EH (cell line): Measurements from ENCODE around the gene HGD.
"Not testable (repeated sequence)": the region's sequence is repeated elsewhere in the genome, so short reads cannot be mapped to it uniquely, and the experiment has no call there.

ENCODE experiments used
- DNase-seq: peaks from one replicate; pipeline ENCODE4 v3.0.0-alpha.2; 2015; ENCODE audit warnings: low read depth

HGD gene

DNA sequence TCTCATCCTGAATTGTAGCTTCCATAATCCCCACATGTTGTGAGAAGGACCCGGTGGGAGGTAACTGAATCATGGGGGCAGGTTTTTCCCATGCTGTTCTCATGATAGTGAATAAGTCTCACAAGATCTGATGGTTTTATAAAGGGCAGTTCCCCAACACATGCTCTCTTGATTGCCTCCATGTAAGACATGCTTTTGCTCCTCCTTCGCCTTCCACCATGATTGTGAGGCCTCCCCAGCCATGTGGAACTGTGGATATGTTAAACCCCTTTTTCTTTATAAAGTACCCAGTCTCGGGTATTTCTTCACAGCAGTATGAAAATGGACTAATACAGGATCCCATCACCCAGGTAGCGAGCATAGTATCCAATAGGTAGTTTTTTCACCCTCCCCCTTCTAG is 43.2 kb downstream of the HGD start:
- DNase-seq: not testable (repeated sequence)

- DNase-seq: no peak
Measured at GRCh38 chr3:120637851-120638559, 44.0 kb downstream of the HGD start.

- DNase-seq: no peak
Measured at GRCh38 chr3:120636795-120637401, 45.1 kb downstream of the HGD start.

DNA sequence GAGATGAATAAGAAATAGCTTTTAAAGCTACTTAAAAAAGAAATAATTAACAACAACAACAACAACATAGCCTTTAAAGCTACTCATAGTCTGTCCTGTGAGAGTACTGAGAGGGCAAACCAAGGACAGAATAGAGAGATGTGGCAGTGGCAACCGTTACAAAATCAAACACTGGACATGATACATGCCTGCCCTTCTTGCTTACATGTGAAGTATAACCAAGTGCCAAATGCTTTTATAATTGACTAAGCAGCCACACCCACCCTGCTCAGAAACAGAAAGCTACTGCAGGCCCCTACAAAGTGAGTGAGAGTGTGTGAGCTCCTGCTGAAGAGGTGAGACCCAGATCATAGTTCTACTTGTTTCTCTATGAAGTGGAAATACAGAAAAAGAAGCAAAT is 47.5 kb downstream of the HGD start:
- DNase-seq: no peak

DNA sequence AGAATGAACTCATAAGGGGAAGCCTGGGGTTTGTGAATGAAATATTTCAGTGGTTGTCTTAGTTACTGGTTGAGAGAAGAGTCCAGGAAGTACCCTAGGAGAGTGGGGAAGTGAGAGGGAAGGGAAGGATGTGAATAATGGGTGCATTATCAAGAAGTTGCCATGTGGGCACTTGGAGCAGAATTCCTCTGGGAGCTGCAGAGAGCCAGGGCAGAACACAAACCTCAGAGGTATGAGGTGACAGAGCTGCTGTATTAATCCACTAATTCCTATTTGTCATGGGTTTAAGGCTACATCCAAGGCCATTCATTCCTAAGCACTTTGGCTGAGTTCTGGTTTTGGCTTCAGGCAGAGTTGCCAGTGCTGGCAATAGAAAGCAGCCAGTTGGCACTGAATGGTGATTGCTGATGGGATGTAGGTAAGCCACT is 56.9 kb downstream of the HGD start:
- DNase-seq: peak; percentile 32

- no peak for DNase-seq
Measured at GRCh38 chr3:120623727-120624093, 58.3 kb downstream of the HGD start.

- peak; percentile 91 for DNase-seq
Measured at GRCh38 chr3:120622870-120623726, 58.9 kb downstream of the HGD start.

GRCh38 chr3:120622457-120622856 is 59.6 kb downstream of the HGD start:
- DNase-seq: no peak

- not testable (repeated sequence) for DNase-seq
Measured at GRCh38 chr3:120616745-120617144, 65.3 kb downstream of the HGD start.

GRCh38 chr3:120615847-120616609 is 66.0 kb downstream of the HGD start:
- peak; percentile 98 for DNase-seq

DNA sequence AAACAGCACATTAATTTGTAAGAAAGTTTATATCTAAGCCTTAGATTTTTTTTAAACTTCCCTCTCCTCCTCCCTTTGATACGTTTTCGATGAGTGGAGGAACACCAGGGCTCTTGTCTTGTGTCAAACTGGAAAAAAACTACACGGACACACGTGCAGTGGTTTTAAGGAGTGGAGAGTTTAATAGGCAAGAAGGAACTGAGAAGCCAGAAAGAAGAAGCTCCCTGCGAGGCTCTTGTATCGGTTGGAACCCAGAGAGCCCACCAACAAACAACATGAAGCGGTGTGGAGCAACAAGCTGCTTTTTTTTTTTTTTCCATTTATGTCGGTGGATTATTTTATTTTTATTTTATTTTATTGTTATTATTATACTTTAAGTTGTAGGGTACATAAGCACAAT is 67.3 kb downstream of the HGD start:
- no peak for DNase-seq

- DNase-seq: no peak
Measured at GRCh38 chr3:120608506-120608905, 73.5 kb downstream of the HGD start.

DNA sequence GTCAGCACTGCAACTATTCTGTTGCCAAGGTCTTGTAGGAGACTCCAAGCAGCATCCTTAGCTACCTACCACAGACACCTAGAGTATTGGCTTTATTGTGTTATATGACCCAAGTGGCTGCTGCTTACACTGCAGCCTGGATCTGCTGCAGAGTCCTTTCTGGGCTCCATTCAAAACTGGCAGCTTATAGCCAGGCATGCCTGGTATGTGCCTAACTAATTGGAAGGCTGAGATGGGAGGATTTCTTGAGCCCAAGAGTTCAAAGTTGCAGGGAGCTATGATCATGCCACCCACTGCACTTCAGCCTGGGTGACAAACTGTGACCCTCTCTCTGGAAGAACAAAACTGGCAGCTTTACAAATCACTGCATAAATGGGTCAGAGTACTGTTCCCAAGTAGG is 77.3 kb downstream of the HGD start:
- peak; percentile 38 for DNase-seq

- DNase-seq: no peak
Measured at GRCh38 chr3:120604382-120604781, 77.7 kb downstream of the HGD start.

DNA sequence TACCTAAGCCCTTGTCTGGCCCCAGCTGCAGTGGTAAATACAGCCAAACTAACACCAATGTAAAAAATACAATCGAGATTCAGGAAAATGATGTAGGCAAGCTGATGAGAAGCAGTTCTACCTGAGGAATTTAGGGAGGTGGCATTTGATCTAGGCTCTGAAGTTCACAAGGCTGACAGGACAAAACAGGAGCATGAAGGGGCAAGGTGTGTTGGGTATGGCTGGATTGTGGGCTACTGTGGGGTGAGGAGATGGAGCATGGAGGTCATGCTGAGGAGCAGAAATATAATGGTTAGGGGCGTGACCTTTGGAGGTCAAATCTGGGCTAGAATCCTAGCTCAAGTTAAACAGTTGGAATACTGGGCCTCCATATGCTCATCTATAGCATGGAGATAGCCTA is 79.4 kb downstream of the HGD start:
- no peak for DNase-seq

DNA sequence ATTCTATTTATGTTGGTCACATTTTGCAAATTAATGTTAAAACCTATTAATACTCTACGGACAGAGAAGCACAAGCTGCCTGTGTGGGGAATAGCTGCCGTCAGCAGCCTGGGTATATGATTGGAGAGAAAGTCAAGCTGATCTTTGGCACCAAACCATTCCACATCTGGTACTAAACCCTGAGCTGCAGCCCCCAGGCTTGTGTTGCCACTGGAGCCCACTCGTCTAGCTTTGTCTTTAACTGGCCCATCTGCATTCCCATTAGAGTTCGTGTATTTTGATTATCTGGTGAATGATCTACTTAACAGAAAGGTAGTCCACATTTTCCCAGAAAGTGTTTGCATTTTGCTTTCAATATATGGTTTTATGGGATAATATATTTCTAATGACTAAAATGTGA is 80.5 kb downstream of the HGD start:
- DNase-seq: no peak

GRCh38 chr3:120599211-120599610 is 82.8 kb downstream of the HGD start:
- no peak for DNase-seq

DNA sequence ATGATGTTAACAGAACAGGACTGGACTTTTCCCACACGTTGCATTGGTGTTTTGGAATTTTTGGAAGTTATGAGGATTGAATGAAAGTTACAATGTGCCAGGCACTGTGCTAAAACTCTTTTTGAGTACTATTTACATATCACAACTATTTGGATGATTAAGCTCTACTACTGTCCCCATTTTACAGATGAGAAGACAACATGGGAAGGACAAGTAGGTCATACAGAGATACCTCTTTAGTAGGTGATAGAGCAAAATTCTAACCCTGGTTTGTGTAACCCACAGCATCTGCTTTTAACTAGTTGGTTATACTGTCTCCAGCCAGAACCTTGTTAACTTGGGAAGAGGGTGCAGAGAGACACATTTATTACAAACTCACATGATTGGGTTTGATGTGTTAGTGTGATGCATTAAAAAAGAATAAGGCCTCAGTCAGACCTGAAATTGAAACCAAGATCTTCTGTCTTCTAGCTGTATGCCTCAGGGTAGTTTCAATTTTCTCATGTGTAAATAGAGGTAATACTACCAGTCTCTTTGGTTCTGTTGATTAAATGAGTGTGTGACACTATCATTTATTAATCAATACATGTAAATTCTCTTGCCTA is 84.5 kb downstream of the HGD start:
- no peak for DNase-seq

GRCh38 chr3:120596853-120597223 is 85.2 kb downstream of the HGD start:
- DNase-seq: no peak

DNA sequence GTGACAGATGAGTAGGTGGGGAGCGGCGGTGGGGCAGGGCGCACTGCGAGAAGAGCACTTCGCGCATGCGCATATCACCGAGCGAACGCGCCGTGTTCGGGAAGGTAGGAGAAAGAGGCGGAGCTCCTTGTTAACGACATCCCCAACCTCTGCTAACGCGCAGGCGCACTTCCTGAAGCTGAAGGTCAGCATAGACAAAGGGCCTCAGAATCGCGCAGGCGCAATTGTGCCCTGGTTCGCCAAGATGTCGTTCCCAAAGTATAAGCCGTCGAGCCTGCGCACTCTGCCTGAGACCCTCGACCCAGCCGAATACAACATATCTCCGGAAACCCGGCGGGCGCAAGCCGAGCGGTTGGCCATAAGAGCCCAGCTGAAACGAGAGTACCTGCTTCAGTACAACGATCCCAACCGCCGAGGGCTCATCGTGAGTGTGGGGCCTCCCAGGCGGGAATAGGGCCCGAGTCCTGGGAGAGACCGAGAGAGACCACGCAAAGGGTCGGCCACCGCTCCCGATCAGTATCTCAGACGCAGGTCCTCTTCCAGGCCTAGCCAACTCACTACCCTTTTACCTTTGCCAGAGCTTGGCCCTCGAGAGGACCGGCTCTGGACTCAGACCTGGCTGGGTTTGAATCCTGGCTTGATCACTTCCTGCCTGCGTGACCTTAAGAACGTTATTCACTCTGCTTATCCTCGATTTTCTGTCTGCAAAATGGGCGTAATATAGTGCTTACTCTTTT is 85.8 kb downstream of the HGD start, which contains the start of gene NDUFB4:
TSS of gene NDUFB4 (plus strand) at position 221 of the 737 bp plus-strand sequence. CDS start at position 245, 24 bp downstream.
- DNase-seq: peak; percentile 100

GRCh38 chr3:120595788-120596115 is 86.3 kb downstream of the HGD start:
- DNase-seq: no peak
